WTC11 (cell line): Measurements from ENCODE around the gene NPDC1. TPM values are rescaled to one million over a fixed set of nuclear protein-coding genes. Genes with fewer than 3 reads are reported as not detected.

Experiments
- ATAC-seq: fragments of 200-7000 bp; cut with Tn5 transposase; 2 replicates; pipeline ENCODE4 v1.10.0; 2021; ENCODE audit warnings: mild to moderate bottlenecking, moderate library complexity
- CTCF ChIA-PET: fragments of 300-600 bp; sonication (Branson Sonifier 250); formaldehyde crosslinking; loops from one replicate; lab custom pipeline; 2021; ENCODE audit warnings: antibody characterized with exemption; lab: Charles Lee
- POLR2A ChIA-PET: fragments of 350-600 bp; sonication (Branson Sonifier 250); formaldehyde crosslinking; loops from one replicate; lab custom pipeline; 2021; ENCODE audit warnings: antibody characterized with exemption; lab: Charles Lee
- DNase-seq: peaks from one replicate; pipeline ENCODE4 v3.0.0; 2021; ENCODE audit warnings: low spot score
- H3K27ac Mint-ChIP-seq: 2 replicates; pipeline ENCODE4 v1.8.0; 2021; ENCODE audit warnings: mixed read lengths
- H3K27me3 Mint-ChIP-seq: 2 replicates; pipeline ENCODE4 v1.8.0; 2021; ENCODE audit warnings: low read depth, mild to moderate bottlenecking, moderate library complexity, mixed read lengths
- H3K36me3 Mint-ChIP-seq: 2 replicates; pipeline ENCODE4 v1.8.0; 2021; ENCODE audit warnings: mixed read lengths
- H3K4me1 Mint-ChIP-seq: 2 replicates; pipeline ENCODE4 v1.8.0; 2022; ENCODE audit warnings: mixed read lengths
- H3K4me3 Mint-ChIP-seq: 2 replicates; pipeline ENCODE4 v1.8.0; 2021; ENCODE audit warnings: mild to moderate bottlenecking, moderate library complexity, mixed read lengths
- H3K9me3 Mint-ChIP-seq: 2 replicates; pipeline ENCODE4 v1.8.0; 2021; ENCODE audit warnings: mixed read lengths
- ATF2 ChIP-seq: sonication (generic); formaldehyde crosslinking; IDR thresholded peaks from 2 replicates; pipeline ENCODE4 v1.8.1; 2022; ENCODE audit warnings: low read depth, missing genetic modification reagents, borderline replicate concordance
- E2F4 ChIP-seq: sonication (generic); formaldehyde crosslinking; IDR thresholded peaks from 2 replicates; pipeline ENCODE4 v1.8.1; 2022; ENCODE audit warnings: low read depth, mild to moderate bottlenecking, moderate library complexity, missing genetic modification reagents, borderline replicate concordance
- FOXK1 ChIP-seq: sonication (generic); formaldehyde crosslinking; IDR thresholded peaks from 2 replicates; pipeline ENCODE4 v1.8.0; 2022; ENCODE audit warnings: mild to moderate bottlenecking, moderate library complexity, missing genetic modification reagents
- FOXP1 ChIP-seq: sonication (generic); formaldehyde crosslinking; IDR thresholded peaks from 2 replicates; pipeline ENCODE4 v1.8.0; 2022; ENCODE audit warnings: missing genetic modification reagents, mild to moderate bottlenecking, moderate library complexity, borderline replicate concordance
- HMGXB4 ChIP-seq: sonication (generic); formaldehyde crosslinking; IDR thresholded peaks from 2 replicates; pipeline ENCODE4 v1.8.1; 2023; ENCODE audit warnings: mild to moderate bottlenecking, moderate library complexity, missing genetic modification reagents
- IRF1 ChIP-seq: sonication (generic); formaldehyde crosslinking; IDR thresholded peaks from 2 replicates; pipeline ENCODE4 v1.8.0; 2023; ENCODE audit warnings: missing genetic modification reagents
- MAX ChIP-seq: sonication (generic); formaldehyde crosslinking; IDR thresholded peaks from 2 replicates; pipeline ENCODE4 v1.8.0; 2022; ENCODE audit warnings: mild to moderate bottlenecking, missing genetic modification reagents
- MLX ChIP-seq: sonication (generic); formaldehyde crosslinking; IDR thresholded peaks from 2 replicates; pipeline ENCODE4 v1.8.1; 2023; ENCODE audit warnings: mild to moderate bottlenecking, missing genetic modification reagents, moderate library complexity
- NR2C2 ChIP-seq: sonication (generic); formaldehyde crosslinking; IDR thresholded peaks from 2 replicates; pipeline ENCODE4 v1.8.0; 2022; ENCODE audit warnings: mild to moderate bottlenecking, missing genetic modification reagents
- NR3C1 ChIP-seq: sonication (generic); formaldehyde crosslinking; conservative IDR thresholded peaks from 2 replicates; pipeline ENCODE4 v1.8.1; 2023; ENCODE audit warnings: low read depth, mild to moderate bottlenecking, missing genetic modification reagents
- PRDM15 ChIP-seq: sonication (generic); formaldehyde crosslinking; IDR thresholded peaks from 2 replicates; pipeline ENCODE4 v1.8.0; 2022; ENCODE audit warnings: missing genetic modification reagents
- SMAD3 ChIP-seq: sonication (generic); formaldehyde crosslinking; IDR thresholded peaks from 2 replicates; pipeline ENCODE4 v1.8.0; 2022; ENCODE audit warnings: missing genetic modification reagents, mild to moderate bottlenecking, borderline replicate concordance
- SOX15 ChIP-seq: fragments of 250-450 bp; sonication (Bioruptor Pico); IDR thresholded peaks from 2 replicates; pipeline ENCODE4 v1.9.0; 2021; ENCODE audit warnings: mild to moderate bottlenecking
- SP1 ChIP-seq: sonication (generic); formaldehyde crosslinking; conservative IDR thresholded peaks from 2 replicates; pipeline ENCODE4 v1.8.1; 2022; ENCODE audit warnings: missing genetic modification reagents
- TCF7 ChIP-seq: sonication (generic); formaldehyde crosslinking; IDR thresholded peaks from 2 replicates; pipeline ENCODE4 v1.8.0; 2022; ENCODE audit warnings: mild to moderate bottlenecking, low read depth, missing genetic modification reagents, moderate library complexity
- ZBTB43 ChIP-seq: sonication (generic); formaldehyde crosslinking; IDR thresholded peaks from 2 replicates; pipeline ENCODE4 v1.8.1; 2023; ENCODE audit warnings: mild to moderate bottlenecking, missing genetic modification reagents
- ZNF512 ChIP-seq: sonication (generic); formaldehyde crosslinking; IDR thresholded peaks from 2 replicates; pipeline ENCODE4 v1.8.1; 2022; ENCODE audit warnings: missing genetic modification reagents, borderline replicate concordance
- total RNA-seq: library from RNA; stranded (reverse); gene quantifications from 3 replicates; pipeline ENCODE4 v1.2.3, GENCODE V29; 2021

NPDC1 gene
- total RNA-seq, 1 experiment from 2014 or later: 64.3 TPM

GRCh38 chr9:136991993-136992818, 53.8 kb downstream of the NPDC1 start, which contains the start of gene PAXX:
PAXX (plus strand) TSS chr9:136992422; CDS start chr9:136992444, 22 bp downstream.
- Mint-ChIP-seq H3K36me3 (no peaks in the 10 kb centered on the region), H3K4me3 (peak within 1 kb of the TSS; percentile 72), H3K4me1 (no peaks in the 10 kb centered on the region; the same call in 1 of the 2 replicates), H3K27ac (no peak within 1 kb of the TSS), H3K27me3 (peaks cover 34% of the 10 kb centered on the region), H3K9me3 (peaks cover 9% of the 10 kb centered on the region)
- CTCF ChIA-PET: interaction anchor here (0.5 to 4.8 kb wide), 27 partner anchors 8 to 431 kb away, joined by 3 to 34 read pairs (median 4); partner anchors contain the start of genes AJM1, EDF1, ENTPD2 and EXD3
- DNase-seq (peak; percentile 93), ATAC-seq (peak; percentile 90)
- POLR2A ChIA-PET: interaction anchor here (0.6 to 1.6 kb wide), 3 partner anchors 9 to 26 kb away, joined by 4 to 6 read pairs (median 4); no protein-coding TSS in a partner anchor
- TF ChIP-seq HMGXB4 (CRISPR knock-in tag) (peak; percentile 44; the same call in 1 of the 2 replicates), SOX15 (no peak), FOXK1 (0 out of 2 replicates have a peak, but pooled peaks have one; percentile 27), ATF2 (CRISPR knock-in tag) (peak; percentile 20; the same call in 1 of the 2 replicates), IRF1 (0 out of 2 replicates have a peak, but pooled peaks have one; percentile 44), ZNF512 (CRISPR knock-in tag) (no peak), NR2C2 (CRISPR knock-in tag) (no peak), TCF7 (CRISPR knock-in tag) (0 out of 2 replicates have a peak, but pooled peaks have one; percentile 52), SP1 (CRISPR knock-in tag) (peak; percentile 84), ZBTB43 (peak; percentile 65; the same call in 1 of the 2 replicates), FOXP1 (CRISPR knock-in tag) (peak; percentile 85), SMAD3 (CRISPR knock-in tag) (0 out of 2 replicates have a peak, but pooled peaks have one; percentile 60), MAX (peak; percentile 75), E2F4 (CRISPR knock-in tag) (peak; percentile 61; the same call in 1 of the 2 replicates), PRDM15 (CRISPR knock-in tag) (no peak), NR3C1 (CRISPR knock-in tag) (no peak), MLX (CRISPR knock-in tag) (no peak)
